ENCODE data around the gene GLB1L.
"Not testable (repeated sequence)": the region's sequence is repeated elsewhere in the genome, so short reads cannot be mapped to it uniquely, and the experiment has no call there.

The GLB1L gene

GRCh38 chr2:219205165-219205538 lies 40.1 kb downstream of the GLB1L start:
- DNase-seq = no peak

GRCh38 chr2:219204425-219205164 lies 40.6 kb downstream of the GLB1L start:
- no peak for DNase-seq

- DNase-seq = not testable (repeated sequence)
Measured at GRCh38 chr2:219201331-219201730, 43.9 kb downstream of the GLB1L start.

- DNase-seq = not testable (repeated sequence)
Measured at GRCh38 chr2:219200502-219201326, 44.5 kb downstream of the GLB1L start.

GRCh38 chr2:219199470-219200211 lies 45.6 kb downstream of the GLB1L start:
- DNase-seq = no peak

- no peak for DNase-seq
Measured at GRCh38 chr2:219198974-219199373, 46.3 kb downstream of the GLB1L start.

- DNase-seq = no peak
Measured at GRCh38 chr2:219197388-219197787, 47.9 kb downstream of the GLB1L start.

- no peak for DNase-seq
Measured at GRCh38 chr2:219186754-219187456, 58.3 kb downstream of the GLB1L start.

Measured in KG1 (cell line).